Glomerular visceral epithelial cell (primary cell): ENCODE results near the gene CEP162.
"Not testable (repeated sequence)": the region's sequence is repeated elsewhere in the genome, so short reads cannot be mapped to it uniquely, and the experiment has no call there.

Experiments
- DNase-seq: peaks from one replicate; pipeline ENCODE4 v3.0.0-alpha.2; 2016; ENCODE audit errors: extremely low spot score

Gene CEP162

DNA sequence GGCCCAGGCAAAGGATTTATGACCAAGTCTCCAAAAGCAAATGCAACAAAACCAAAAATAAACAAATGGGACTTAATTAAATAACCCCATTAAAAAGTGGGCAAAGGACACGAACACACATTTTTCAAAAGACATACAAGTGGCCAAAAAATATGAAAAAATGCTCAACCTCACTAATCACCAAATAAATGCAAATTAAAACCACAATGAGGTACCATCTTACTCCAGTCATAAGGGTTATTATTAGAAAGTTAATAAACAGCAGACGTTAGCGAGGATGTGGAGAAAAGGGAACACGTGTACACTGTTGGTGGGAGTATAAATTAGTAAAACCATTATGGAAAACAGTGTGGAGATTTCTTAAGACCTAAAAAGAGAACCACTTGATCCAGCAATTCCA lies 71.1 kb downstream of the CEP162 start:
- DNase-seq = no peak

DNA sequence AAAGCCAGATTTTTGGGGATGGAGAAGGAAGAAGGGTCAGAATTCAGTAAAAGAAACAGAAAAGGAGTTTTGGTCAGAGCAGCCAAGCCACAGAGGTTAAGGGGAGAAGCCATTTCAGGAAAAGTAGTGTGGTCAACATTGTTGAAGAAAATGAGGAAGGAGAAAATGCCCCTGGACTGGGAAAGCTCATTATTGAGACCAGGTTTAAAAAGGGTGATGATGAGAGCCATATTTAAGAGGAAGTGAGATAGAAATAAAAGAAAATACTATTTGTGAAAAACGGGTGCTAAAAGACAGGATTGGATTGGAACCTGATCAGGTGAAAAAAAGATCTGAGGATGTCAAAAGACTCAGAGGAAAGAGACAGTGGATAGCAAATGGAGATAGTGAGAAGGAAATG lies 75.8 kb downstream of the CEP162 start:
- no peak for DNase-seq

DNA sequence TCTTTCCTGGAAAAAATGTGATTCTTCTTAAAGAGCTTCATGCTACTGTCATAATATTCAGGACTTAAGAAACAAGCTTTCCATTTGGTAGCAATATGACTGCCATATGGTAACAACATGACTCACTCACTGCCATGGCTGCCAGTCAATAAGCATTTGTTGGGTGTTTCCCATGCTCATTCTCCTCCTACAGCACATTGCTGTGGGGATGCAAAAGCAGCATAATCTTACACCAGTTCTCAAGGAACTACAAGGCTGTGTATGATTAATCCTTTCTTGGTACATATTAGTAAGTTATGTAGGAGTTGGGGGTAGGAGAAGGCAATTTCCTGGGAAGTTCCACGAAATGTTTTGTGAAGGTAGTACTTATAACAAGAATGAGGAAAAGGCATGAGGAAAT lies 76.7 kb downstream of the CEP162 start:
- DNase-seq = no peak

DNA sequence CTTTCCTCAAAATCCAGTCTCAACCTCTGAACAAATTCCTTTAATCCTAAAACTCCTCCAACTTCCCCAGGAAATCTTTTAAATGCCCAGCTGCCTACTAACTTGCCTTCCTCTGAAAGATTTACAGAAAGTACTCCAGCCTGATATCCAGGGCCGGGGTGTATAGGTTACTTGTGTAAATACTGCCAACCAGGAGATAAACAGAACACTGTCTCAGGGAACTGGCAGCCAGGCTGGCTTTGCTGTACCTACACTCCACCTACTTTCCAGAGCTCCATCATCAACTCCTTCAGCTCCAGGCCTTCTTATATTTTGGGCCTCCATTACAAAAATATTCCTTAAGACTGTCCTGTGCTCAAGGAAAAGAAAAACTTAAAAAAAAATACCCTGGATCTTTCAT lies 85.9 kb downstream of the CEP162 start:
- DNase-seq = no peak

DNA sequence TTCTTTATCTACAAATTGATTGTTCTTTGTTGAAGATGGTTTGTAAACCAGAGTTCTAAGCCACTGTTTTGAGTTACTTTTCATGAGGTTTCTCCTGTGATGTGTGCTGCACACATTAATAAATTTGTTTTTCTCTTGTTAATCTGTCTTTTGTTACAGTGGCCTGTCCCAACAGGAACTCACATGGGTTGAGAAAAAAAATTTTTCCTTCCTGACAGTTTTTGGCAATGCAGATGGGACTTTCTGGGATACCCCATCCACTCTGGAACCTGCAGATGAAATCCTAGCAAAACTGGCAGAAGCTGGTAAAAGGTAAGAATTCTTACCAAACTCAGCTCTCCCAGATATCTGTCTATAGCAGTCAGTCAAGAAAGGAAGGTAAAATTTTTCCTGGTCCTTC lies 88.1 kb downstream of the CEP162 start:
- DNase-seq = no peak

DNA sequence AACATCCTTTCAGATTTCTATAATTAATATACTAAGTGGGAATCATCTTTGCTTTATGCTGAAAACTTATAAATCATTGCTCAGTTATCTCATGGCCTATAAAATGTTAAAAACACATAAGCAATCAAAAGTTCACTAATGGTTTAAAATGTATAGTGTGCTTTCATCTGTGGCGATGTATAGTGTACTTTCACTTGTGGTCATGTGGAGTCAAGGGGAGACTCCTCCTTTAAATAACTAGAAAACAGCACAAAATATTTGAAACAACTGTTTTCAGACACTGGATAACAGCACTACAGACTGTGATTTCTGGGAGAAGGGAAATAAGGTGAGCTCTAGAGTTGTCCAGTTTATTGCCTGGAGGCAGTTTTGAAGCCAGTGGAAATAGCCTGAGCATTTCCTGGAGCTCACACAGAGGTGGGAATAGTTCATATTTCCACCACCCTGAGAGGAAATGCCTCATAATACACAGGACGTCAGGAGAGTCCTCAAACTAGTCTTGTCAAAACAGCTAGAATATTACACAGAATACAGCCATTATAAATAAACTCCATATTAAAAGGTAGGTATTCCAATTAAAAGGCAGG lies 89.4 kb downstream of the CEP162 start:
- DNase-seq = no peak

DNA sequence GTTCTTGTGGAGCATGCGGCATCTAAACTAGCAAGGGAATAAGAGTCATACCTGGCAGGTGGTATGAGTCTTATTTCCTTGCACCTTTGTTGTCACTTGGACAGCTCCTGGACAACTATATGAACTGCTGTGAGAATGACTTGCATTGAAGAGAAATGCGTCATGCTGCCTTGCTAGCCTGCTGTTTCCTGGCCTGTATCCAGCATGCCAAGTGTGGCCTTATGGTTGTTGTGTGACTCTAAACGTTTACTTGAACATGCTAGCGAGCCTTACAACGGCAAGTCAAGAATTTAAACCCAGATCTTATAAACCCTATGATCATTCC lies 90.4 kb downstream of the CEP162 start:
- DNase-seq = no peak

DNA sequence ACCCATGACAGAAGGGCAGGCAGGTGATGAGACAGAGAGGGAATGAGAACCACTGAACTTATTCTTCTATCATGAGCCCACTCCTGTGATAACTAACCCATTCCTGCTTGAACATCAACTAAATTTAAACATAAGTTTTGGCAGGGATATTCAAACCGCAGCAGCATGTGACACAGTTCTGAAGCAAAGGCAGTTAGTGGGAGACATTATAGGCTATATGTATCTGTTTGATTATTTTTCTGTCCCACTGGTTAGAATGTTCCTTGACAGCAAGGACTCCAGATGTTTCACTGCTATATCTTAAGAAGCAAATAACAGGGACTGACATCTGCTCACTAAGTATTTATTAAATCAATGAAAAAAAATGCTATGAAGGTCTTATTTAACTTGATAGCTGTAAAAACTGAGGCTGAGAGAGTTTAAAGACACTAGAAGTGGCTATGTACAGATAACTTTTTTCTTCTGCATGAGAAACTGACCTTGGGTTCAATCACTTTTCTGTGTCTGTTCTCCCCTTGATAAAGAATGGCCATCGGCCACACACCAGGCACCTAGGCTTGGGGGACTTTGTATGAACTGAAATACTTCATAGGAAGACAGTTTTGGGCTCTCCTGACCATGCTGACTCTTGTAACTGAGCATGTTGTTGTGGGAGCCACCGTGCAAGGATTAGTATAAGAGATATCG lies 90.9 kb downstream of the CEP162 start:
- no peak for DNase-seq

DNA sequence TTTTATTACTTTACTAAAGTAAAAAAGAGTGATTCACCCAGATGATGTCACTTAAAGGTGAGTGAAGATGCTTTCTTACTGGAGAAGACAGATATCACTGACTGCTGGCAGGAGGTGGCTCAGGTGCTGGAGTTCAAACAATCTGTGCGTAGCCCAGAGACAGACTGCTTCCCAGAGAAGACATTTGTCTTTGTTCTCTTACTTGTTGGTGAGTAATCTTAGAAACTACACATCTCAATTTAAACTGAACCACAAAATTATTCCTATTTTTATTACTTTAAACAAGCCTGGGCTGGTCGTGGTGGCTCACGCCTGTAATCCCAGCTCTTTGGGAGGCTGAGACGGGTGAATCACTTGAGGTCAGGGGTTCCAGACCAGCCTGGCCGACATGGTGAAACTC lies 92.2 kb downstream of the CEP162 start:
- no peak for DNase-seq

DNA sequence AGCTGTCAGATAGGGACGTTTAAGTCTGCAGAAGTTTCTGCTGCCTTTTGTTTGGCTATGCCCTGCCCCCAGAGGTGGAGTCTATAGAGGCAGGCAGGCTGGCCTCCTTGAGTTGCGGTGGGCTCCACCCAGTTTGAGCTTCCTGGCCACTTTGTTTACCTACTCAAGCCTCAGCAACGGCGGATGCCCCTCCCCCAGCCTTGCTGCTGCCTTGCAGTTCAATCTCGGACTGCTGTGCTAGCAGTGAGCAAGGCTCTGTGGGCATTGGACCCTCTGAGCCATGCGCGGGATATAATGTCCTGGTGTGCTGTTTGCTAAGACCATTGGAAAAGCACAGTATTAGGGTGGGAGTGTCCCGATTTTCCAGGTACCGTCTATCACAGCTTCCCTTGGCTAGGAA lies 94.1 kb downstream of the CEP162 start:
- DNase-seq = not testable (repeated sequence)

DNA sequence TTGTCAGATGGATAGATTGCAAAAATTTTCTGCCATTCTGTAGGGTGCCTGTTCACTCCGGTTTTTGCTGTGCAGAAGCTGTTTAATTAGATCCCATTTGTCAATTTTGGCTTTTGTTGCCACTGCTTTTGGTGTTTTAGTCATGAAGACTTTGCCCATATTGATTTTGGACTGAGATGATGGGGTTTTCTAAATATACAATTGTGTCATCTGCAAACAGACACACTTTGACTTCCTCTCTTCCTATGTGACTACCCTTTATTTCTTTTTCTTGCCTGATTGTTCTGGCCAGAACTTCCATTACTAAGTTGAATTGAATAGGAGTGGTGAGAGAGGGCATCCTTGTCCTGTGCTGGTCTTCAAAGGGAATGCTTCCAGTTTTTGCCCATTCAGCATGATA lies 97.9 kb downstream of the CEP162 start:
- DNase-seq = not testable (repeated sequence)

DNA sequence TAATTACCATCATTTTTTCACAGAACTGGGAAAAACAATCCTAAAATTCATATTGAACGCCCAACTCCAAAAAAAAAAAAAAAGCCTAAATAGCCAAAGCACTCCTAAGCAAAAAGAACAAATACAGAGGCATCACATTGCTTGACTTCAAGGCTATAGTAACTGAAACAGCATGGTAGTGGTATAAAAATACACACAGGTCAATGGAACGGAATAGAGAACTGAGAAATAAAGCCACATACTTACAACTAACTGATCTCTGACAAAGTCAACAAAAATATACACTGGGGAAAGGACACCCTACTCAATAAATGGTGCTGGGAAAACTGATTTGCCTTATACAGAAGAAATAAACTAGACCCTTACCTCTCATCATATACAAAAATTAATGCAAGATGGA lies 104.3 kb downstream of the CEP162 start:
- no peak for DNase-seq

DNA sequence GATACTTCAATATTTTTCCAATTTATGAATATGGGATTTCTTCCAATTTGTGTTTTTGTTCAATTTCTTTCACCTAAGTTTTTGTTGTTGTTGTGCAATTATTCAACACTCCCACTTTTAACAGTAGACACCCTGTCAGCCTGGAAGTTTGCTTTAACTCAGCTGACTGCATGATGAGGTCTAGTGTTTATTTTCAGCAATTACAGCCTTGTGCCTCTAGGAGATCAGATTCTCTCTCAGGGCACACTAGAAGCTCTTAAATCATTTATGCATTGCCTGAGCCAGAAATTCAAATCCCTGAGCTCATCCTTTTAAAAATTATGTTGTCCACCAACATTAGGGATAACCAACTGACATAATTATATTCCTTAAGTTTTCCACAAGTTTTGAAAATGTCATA lies 108.2 kb downstream of the CEP162 start:
- DNase-seq = no peak

DNA sequence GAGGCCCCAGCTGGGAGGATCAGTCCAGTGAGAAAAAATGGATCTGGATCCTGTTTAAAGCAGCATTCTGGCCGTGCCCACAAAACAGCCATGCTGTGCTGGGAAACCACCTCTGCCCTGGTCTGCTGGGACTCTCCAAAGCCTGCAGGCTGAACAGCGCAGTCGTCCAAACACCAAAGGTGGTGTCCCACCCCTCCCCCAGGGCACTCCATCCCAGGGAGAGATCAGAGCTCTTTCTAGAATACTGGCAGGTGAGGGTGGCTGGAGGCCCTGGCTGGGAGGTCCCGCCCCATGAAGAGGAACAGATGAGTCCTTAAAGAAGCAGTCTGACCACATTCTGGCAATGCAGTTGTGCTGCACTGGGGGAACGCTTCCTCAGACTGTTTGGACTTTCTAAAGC lies 109.3 kb downstream of the CEP162 start:
- DNase-seq = no peak

DNA sequence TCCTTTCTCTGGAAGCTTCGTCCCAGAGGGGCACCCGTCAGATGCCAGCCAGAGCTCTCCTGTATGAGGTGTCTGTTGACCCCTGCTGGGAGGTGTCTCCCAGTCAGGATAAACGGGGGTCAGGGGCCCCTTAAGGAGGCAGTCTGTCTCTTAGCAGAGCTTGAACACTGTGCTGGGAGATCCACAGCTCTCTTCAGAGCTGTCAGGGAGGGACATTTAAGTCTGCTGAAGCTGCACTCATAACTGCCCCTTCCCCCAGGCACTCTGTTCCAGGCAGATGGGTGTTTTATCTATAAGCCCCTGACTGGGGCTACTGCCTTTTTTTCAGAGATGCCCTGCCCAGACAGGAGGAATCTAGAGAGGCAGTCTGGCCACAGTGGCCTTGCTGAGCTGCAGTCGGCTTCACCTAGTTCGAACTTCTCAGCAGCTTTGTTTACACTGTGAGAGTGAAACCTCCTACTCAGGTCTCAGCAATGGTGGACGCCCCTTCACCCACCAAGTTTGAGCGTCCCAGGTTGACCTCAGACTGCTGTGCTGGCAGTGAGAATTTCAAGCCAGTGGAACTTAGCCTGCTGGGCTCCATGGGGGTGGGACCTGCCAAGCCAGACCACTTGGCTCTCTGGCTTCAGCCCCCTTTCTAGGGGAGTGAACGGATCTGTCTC lies 112.4 kb downstream of the CEP162 start:
- not testable (repeated sequence) for DNase-seq

DNA sequence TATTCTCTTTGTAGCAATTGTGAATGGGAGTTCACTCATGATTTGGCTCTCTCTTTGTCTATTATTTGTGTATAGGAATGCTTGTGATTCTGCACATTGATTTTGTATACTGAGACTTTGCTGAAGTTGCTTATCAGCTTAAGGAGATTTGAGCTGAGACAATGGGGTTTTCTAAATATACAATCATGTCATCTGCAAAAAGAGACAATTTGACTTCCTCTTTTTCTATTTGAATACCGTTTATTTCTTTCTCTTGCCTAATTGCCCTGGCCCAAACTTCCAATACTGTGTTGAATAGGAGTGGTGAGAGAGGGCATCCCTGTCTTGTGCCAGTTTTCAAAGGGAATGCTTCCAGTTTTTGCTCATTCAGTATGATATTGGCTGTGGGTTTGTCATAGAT lies 116.1 kb downstream of the CEP162 start:
- DNase-seq = not testable (repeated sequence)

DNA sequence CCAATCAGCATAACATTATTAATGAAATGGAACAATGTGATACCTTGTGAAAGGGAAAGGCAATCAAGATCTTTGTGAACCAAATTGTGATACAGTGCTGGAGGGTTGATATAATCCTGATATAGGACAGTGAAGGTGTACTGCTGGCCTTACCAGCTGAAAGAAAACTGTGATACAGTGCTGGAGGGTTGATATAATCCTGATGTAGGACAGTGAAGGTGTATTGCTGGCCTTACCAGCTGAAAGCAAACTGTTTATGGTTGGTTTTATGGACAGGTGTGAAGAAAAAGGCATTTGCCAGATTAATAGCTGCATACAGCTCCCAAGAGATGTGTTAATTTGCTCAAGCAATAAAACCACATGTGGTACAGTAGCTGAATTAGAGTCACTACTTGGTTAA lies 119.9 kb downstream of the CEP162 start:
- no peak for DNase-seq

DNA sequence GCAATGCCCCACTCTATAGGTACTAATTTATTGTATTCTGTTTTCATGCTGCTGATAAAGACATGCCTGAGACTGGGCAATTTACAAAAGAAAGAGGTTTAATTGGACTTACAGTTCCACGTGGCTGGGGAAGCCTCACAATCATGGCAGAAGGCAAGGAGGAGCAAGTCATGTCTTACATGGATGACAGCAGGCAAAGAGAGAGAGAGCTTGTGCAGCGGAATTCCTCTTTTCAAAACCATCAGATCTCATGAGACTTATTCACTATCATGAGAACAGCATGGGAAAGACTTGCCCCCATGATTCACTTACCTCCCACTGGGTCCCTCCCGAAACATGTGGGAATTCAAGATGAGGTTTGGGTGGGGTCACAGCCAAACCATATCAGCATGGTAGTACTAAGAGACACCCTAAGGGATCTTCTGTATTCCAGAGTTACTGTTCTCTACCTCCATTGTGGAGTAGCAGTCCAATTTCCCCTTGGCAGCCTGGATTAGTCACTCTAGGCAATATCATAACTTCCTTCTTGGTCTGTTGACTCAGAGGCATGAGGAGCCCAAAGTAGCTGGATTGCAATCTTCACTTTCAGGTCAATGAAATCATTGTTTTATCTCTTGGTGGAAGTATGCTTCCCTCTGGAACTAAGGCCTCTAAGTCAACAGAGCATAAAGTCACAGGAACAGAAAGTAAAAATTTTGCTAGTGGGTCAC lies 122.1 kb downstream of the CEP162 start:
- peak; percentile 46 for DNase-seq

DNA sequence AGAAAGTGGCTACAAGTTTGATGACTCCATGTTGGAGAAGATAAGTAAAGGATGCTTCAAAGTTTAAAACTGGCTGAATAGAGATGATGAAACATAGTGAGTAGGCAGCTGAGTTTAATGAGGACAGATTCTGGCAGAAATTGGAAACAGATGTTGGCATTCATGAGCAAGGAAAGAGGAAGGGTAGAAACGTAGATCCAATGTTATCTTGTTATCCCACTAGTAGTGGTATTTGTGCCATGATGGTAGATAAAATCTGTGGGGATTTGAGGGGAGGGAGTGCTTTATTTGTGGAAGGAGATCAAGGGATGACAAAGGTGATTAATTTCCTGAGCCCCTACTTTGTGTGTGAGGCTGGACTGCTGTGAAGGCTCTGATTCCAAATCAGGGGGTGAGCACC lies 124.4 kb downstream of the CEP162 start:
- DNase-seq = no peak

DNA sequence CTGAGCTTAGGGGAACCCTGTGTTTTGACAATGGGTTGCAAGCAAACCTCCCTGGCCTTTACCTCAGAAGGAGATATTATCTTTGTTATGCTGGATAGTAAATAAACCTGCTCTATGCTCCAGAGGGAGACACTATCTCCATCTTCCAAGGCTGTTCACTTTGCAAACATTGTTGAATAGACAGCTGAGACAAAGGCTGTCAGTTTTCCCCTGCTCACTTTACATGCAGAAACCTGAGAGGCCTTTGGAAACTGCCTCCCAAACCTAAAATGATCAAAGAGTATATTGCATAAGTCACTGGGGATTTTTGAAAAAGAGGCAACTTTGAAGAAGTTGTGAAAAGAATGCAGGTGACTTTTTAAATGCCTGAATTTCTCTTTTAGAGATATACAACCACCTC lies 132.3 kb downstream of the CEP162 start:
- DNase-seq = no peak

DNA sequence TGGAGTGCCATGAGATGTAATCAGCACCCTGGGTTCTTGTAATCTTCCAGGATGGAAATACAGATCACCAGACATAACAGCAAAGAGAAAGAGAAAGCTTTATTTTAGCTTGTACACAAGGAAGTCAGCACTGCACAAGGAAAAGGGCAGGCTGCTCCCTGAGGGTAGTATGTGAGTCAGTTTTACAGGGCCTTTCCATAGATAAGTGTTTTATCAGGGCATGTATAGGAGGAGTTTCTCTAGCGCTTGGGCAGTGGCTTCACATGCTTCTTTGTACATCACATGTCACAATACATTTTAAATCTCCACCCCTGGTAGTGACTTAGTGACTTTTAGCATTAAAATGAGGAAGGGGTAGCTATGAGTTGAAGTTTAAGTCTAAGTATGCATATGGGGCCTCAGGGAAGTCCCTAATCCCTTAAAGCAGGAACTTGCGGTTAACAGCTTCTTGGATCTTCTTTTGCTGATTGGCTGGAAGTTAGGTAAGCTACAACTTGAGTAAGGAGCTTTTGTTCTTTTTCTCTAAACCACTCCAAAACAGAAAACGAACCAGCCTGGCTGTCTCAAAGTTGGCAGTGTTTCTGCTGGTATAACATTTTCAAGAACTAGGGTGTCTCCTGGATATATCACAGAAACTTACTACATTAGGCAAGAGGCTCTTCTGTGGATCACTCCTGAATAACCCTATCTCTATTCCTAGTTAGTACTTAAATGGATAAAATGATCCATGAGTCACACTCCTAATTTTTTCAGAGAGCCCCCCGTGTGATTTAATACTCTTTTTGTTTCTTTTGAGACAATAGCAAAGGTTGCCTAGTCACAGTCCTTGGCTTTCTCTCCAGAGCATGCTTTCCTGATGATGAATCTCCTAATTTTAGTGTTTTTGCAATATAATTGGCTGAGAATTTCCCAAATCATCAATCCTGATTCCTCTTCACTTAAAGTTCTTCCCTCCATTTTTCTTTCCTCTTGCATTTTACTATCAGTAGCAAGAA lies 133.7 kb downstream of the CEP162 start:
- no peak for DNase-seq

DNA sequence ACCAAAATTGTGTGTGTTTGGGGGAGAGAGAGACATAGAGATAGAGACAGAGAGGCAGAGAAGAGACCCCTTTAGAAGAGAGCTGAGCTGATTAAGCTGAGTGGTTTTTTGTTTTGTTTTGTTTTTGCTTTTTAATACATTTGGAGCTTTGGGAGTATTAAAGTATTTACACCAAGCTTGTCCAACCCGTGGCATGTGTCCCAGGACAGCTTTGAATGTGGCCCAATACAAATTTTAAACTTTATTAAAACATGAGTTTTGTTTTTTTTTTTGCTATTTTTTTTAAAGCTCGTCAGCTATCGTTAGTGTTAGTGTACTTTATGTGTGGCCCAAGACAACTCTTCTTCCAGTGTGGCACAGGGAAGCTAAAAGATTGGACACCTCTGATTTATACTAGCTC lies 137.9 kb downstream of the CEP162 start:
- no peak for DNase-seq
